GM18870 (cell line): ENCODE measurements around the gene USP34.

Source experiments
- ATAC-seq: cut with Tn5 transposase; IDR thresholded peaks from one replicate; pipeline ENCODE4 v1.9.1; 2021; ENCODE audit warnings: moderate library complexity; ENCODE audit not compliant: unreplicated experiment

Gene USP34

GRCh38 chr2:61327173-61327572 lies 143.7 kb downstream of the USP34 start:
- ATAC-seq = no peak

- ATAC-seq = no peak
Measured at GRCh38 chr2:61326423-61326822, 144.5 kb downstream of the USP34 start.

GRCh38 chr2:61320181-61320580 lies 150.7 kb downstream of the USP34 start:
- ATAC-seq = no peak

GRCh38 chr2:61318553-61318952 lies 152.3 kb downstream of the USP34 start:
- ATAC-seq = no peak

GRCh38 chr2:61295981-61296380 lies 174.9 kb downstream of the USP34 start:
- no peak for ATAC-seq

- no peak for ATAC-seq
Measured at GRCh38 chr2:61291851-61292575, 178.9 kb downstream of the USP34 start.

- no peak for ATAC-seq
Measured at GRCh38 chr2:61288070-61288841, 182.6 kb downstream of the USP34 start.

GRCh38 chr2:61287254-61287653 lies 183.6 kb downstream of the USP34 start:
- ATAC-seq = no peak

- no peak for ATAC-seq
Measured at GRCh38 chr2:61283443-61284160, 187.3 kb downstream of the USP34 start.

- ATAC-seq = no peak
Measured at GRCh38 chr2:61282104-61282590, 188.7 kb downstream of the USP34 start.

- no peak for ATAC-seq
Measured at GRCh38 chr2:61281321-61281720, 189.6 kb downstream of the USP34 start.

GRCh38 chr2:61277756-61278155 lies 193.1 kb downstream of the USP34 start:
- ATAC-seq = no peak

GRCh38 chr2:61275575-61276184 lies 195.2 kb downstream of the USP34 start:
- ATAC-seq = no peak

GRCh38 chr2:61272421-61273070 lies 198.3 kb downstream of the USP34 start:
- no peak for ATAC-seq

- ATAC-seq = no peak
Measured at GRCh38 chr2:61268249-61268648, 202.6 kb downstream of the USP34 start.

GRCh38 chr2:61266632-61267505 lies 204.0 kb downstream of the USP34 start:
- ATAC-seq = no peak

GRCh38 chr2:61263830-61264229 lies 207.1 kb downstream of the USP34 start:
- ATAC-seq = no peak

- no peak for ATAC-seq
Measured at GRCh38 chr2:61262699-61263098, 208.2 kb downstream of the USP34 start.

GRCh38 chr2:61257446-61257845 lies 213.4 kb downstream of the USP34 start:
- ATAC-seq = no peak
